Gastroesophageal sphincter (tissue), 4 donors: ENCODE data around the gene ZNF672. TPM values are rescaled to one million over a fixed set of nuclear protein-coding genes. Genes with fewer than 3 reads are reported as not detected.

Experiments
- ATAC-seq: fragments of 150-250 bp; one replicate; pipeline ENCODE4 v1.9.1; 2016; ENCODE audit warnings: mild to moderate bottlenecking, moderate library complexity
- H3K27ac ChIP-seq, 4 donors: fragments of 200-600 bp; sonication (generic) in 3 of 4; 1 replicate in 3 of 4; 2 replicates in 1 of 4; pipeline ENCODE4 v1.5.1; 2016 to 2019
- H3K27me3 ChIP-seq: fragments of 200-600 bp; sonication (generic); one replicate; pipeline ENCODE4 v1.5.1; 2019
- H3K36me3 ChIP-seq, 2 donors: fragments of 200-600 bp; sonication (generic); one replicate each; pipeline ENCODE4 v1.5.1; 2019; ENCODE audit warnings: control low read depth in 1 of 2
- H3K4me1 ChIP-seq, 3 donors: fragments of 200-600 bp; sonication (generic); 1 replicate in 2 of 3; 2 replicates in 1 of 3; pipeline ENCODE4 v1.5.1; 2016 to 2019; ENCODE audit warnings: control low read depth in 2 of 3
- H3K4me3 ChIP-seq, 2 donors: fragments of 200-600 bp; sonication (generic); one replicate each; pipeline ENCODE4 v1.5.1; 2019; ENCODE audit warnings: mild to moderate bottlenecking in 1 of 2, moderate library complexity in 1 of 2
- H3K9me3 ChIP-seq, 3 donors: fragments of 200-600 bp; sonication (generic); one replicate each; pipeline ENCODE4 v1.5.1; 2017 to 2019; ENCODE audit warnings: control low read depth in 2 of 3
- CTCF ChIP-seq, 4 experiments: fragments of 200-600 bp in 2 of 4; fragments of 450-650 bp in 2 of 4; sonication (generic) in 1 of 4; IDR thresholded peaks; one replicate each; pipeline ENCODE4 v1.5.1; 2017 to 2019; ENCODE audit warnings: antibody characterized with exemption in 4 of 4, mild to moderate bottlenecking in 2 of 4, moderate library complexity in 2 of 4
- EP300 ChIP-seq: sonication (generic); formaldehyde crosslinking; IDR thresholded peaks from one replicate; pipeline ENCODE4 v1.6.1; 2017; ENCODE audit warnings: antibody characterized with exemption, mild to moderate bottlenecking
- POLR2A ChIP-seq, 2 donors: fragments of 450-650 bp; IDR thresholded peaks; one replicate each; pipeline ENCODE4 v1.6.1; 2017; ENCODE audit warnings: antibody characterized with exemption in 2 of 2, mild to moderate bottlenecking in 2 of 2, moderate library complexity in 1 of 2
- POLR2AphosphoS5 ChIP-seq: sonication (generic); formaldehyde crosslinking; IDR thresholded peaks from one replicate; pipeline ENCODE4 v1.6.1; 2017; ENCODE audit warnings: antibody characterized with exemption
- WGBS, 2 donors: methylation state at CpG; one replicate each; pipeline ENCODE4 v1.1.5; 2018; ENCODE audit warnings: low coverage in 1 of 2; 5-methylcytosine and 5-hydroxymethylcytosine counted together
- total RNA-seq, 4 donors: library from RNA; depleted of rRNA; stranded (reverse); fragments of >200 nt; gene quantifications; one replicate each; pipeline ENCODE4 v1.1.0, GENCODE V29; 2016

ZNF672 gene
- total RNA-seq, 4 donors from 2014 or later = 22.1 to 44.2 (median 34.3) TPM

- 56 to 57% methylated on average over 9 of the region's 11 CpGs for WGBS, 2 donors
- Histone ChIP-seq H3K27ac (peak overlapping the region; percentile 62 to 100 (median 99)), H3K9me3 (no peaks in the 10 kb centered on the region), H3K27me3 (no peaks in the 10 kb centered on the region), H3K4me3 (peak overlapping the region; percentile 70 to 95), H3K4me1 (peaks cover 0 to 41% (median 16%) of the 10 kb centered on the region in 3 donors), H3K36me3 (no peaks in the 10 kb centered on the region)
- no peak for ATAC-seq
- TF ChIP-seq POLR2A (IDR thresholded peaks at IDR 0.05) = no peak
- TF ChIP-seq POLR2AphosphoS5 = no peak
- TF ChIP-seq CTCF (IDR thresholded peaks at IDR 0.05) = no peak
- no peak for TF ChIP-seq EP300
Measured at GRCh38 chr1:248837045-248837780, 811 bp upstream of the ZNF672 start.

- peak; percentile 88 for ATAC-seq
- peaks cover 0 to 55% (median 22%) of the 10 kb centered on the region in 3 donors for H3K4me1 ChIP-seq
- no peaks in the 10 kb centered on the region for H3K9me3 ChIP-seq
- WGBS, 2 donors = 0% methylated on average over 19 of the region's 82 CpGs; no CpG with 5 or more reads in 1 of the 2 donors
- H3K27me3 ChIP-seq = no peaks in the 10 kb centered on the region
- TF ChIP-seq POLR2A (IDR thresholded peaks at IDR 0.05) = peak; percentile 91 to 96
- peak; percentile 77 for TF ChIP-seq POLR2AphosphoS5
- no peak for TF ChIP-seq CTCF (IDR thresholded peaks at IDR 0.05)
- TF ChIP-seq EP300 = no peak
- H3K4me3 ChIP-seq = peak overlapping the region; percentile 70 to 95
- H3K27ac ChIP-seq = peak overlapping the region; percentile 97 to 100 (median 99)
- peaks cover 0 to 5% of the 10 kb centered on the region in 2 donors for H3K36me3 ChIP-seq
Measured at GRCh38 chr1:248838357-248839167, 538 bp downstream of the ZNF672 start.

- WGBS, 2 donors = 24 to 28% methylated on average over 3 to 7 of the region's 10 CpGs
Measured at GRCh38 chr1:248839168-248839555, 1.1 kb downstream of the ZNF672 start.

GRCh38 chr1:248840946-248841345 is 2.9 kb downstream of the ZNF672 start:
- Histone ChIP-seq H3K27ac (peak overlapping the region in 3 of 4 donors; percentile 64 to 76 (median 67)), H3K4me3 (no peak overlapping the region), H3K9me3 (no peaks in the 10 kb centered on the region), H3K4me1 (peaks cover 0 to 58% (median 22%) of the 10 kb centered on the region in 3 donors), H3K36me3 (peaks cover 0 to 22% of the 10 kb centered on the region in 2 donors), H3K27me3 (no peaks in the 10 kb centered on the region)
- WGBS, 2 donors = 76 to 91% methylated on average over 4 of the region's 4 CpGs
- ATAC-seq = no peak
- no peak for TF ChIP-seq CTCF (IDR thresholded peaks at IDR 0.05)
- no peak for TF ChIP-seq POLR2A (IDR thresholded peaks at IDR 0.05)
- TF ChIP-seq EP300 = no peak
- no peak for TF ChIP-seq POLR2AphosphoS5

More at GRCh38 chr1:248839168-248839555, 1.1 kb downstream of the ZNF672 start:
- no peaks in the 10 kb centered on the region for H3K9me3 ChIP-seq
- H3K4me1 ChIP-seq = peaks cover 0 to 58% (median 22%) of the 10 kb centered on the region in 3 donors
- H3K27ac ChIP-seq = peak overlapping the region; percentile 97 to 100 (median 99)
- peaks cover 0 to 5% of the 10 kb centered on the region in 2 donors for H3K36me3 ChIP-seq
- no peaks in the 10 kb centered on the region for H3K27me3 ChIP-seq
- ATAC-seq = no peak
- TF ChIP-seq CTCF (IDR thresholded peaks at IDR 0.05) (no peak), POLR2A (IDR thresholded peaks at IDR 0.05) (no peak), EP300 (no peak), POLR2AphosphoS5 (no peak)
- peak overlapping the region; percentile 70 to 95 for H3K4me3 ChIP-seq
